GM10266 (cell line): ENCODE measurements around the gene HMOX2.

Experiments used
- DNase-seq: peaks from one replicate; pipeline ENCODE4 v3.0.0; 2012; ENCODE audit errors: extremely low spot score
- CTCF ChIP-seq: IDR thresholded peaks from 2 replicates; pipeline ENCODE4 v1.5.1; 2012; ENCODE audit warnings: mild to moderate bottlenecking, low read depth; ENCODE audit not compliant: control insufficient read depth, insufficient read depth; ENCODE audit errors: missing control alignments

Gene HMOX2

GRCh38 chr16:4500272-4500671 lies 24.1 kb downstream of the HMOX2 start:
- DNase-seq = no peak
- no peak for TF ChIP-seq CTCF

DNA sequence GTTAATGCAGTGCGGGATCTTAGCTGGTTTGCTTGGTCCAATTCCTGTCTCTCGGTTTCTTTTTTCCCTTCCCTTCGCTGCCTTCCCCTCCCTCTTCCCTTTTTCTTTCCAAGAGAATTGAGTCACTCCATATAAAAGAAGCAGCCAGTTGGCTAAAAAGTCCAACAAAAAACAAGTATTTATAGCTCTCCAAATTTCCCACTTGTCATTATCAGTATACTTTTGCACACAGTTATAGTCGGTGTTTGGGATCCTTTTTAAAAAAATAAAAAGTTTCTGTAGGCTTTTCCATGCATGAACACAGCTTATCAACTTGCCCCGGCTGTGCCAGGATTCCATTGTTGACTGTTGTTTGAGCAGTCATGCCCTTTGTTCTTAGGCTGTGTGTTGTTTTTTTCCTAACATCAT lies 24.9 kb downstream of the HMOX2 start:
- DNase-seq = no peak
- TF ChIP-seq CTCF = no peak

DNA sequence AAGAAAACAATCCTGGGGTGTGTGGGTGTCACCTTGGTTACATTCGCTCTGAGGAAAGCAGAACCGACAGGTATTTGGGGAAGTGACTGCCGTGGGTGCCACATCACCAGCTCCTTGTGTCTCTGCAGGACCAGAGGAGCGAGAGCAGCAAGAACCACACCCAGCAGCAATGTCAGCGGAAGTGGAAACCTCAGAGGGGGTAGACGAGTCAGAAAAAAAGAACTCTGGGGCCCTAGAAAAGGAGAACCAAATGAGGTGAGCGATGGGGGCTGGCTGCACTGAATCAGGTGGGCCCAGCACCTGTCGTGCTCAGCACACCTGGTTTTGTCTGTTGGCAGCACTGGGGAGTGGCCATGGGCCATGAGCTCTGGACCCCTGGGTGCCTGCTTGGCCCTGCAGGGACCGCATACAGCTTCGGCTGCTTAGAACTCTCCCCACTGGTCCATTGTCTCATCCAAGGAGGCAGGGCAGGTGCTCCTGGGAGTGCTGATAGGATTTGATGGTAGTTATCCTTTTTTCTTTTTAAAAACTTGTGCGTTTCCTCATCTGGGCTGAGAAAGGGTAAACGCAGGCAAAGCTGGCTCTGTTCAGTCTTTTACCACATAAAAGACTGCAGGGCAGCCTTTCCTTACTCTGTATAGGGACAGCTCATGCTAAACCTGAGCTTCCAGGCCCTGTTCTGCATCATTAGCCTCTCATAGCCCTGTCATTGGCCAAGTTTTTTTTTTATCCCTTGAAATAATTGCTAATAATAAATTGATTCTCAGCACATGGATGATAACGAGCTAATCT lies 29.4 kb downstream of the HMOX2 start:
- TF ChIP-seq CTCF = no peak
- peak; percentile 65 for DNase-seq

- peak; percentile 70 for DNase-seq
- TF ChIP-seq CTCF = peak; percentile 81
These were observed 30.3 kb downstream of the HMOX2 start for GRCh38 chr16:4506450-4506849.

GRCh38 chr16:4507588-4508345 lies 31.6 kb downstream of the HMOX2 start:
- no peak for DNase-seq
- no peak for TF ChIP-seq CTCF

- TF ChIP-seq CTCF = no peak
These were observed 32.6 kb downstream of the HMOX2 start for GRCh38 chr16:4508806-4509205.

GRCh38 chr16:4509420-4509819 lies 33.2 kb downstream of the HMOX2 start:
- no peak for TF ChIP-seq CTCF
- DNase-seq = no peak

More at GRCh38 chr16:4508806-4509205, 32.6 kb downstream of the HMOX2 start:
- DNase-seq = no peak
